Stimulated activated CD4-positive, alpha-beta T cell treated with anti-CD3 and anti-CD28 coated beads, Interleukin-1b, Interleukin-23, amount 100 ng/mL, for 24 hours (primary cell): Measurements from ENCODE around the gene CLDN10.
"Not testable (repeated sequence)": the region's sequence is repeated elsewhere in the genome, so short reads cannot be mapped to it uniquely, and the experiment has no call there.

Source experiments
- DNase-seq, 4 experiments: peaks; one replicate each; pipeline ENCODE4 v3.0.0-alpha.2; 2020; ENCODE audit warnings: low read depth in 4 of 4, low spot score in 1 of 4

CLDN10 gene

DNA sequence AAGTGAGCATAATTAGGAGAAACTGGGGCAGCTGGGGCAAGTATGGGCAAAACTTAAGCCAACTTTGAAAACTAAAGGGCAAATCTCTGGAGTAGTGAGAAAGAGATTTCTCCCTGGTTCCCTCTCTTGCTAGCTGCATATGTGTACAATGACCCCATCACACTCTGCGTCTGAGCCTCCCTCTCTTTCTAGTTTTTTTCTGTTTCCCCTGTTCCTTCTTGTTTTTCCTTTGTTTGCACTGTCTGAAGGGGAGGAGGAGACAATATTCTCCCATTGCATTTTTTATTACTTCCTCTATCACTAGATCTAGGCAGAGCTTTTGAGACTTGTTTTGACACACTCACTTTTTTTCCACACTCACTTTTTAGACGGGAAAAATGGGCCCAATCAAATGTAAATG lies 11.2 kb upstream of the CLDN10 start:
- no peak for DNase-seq

DNA sequence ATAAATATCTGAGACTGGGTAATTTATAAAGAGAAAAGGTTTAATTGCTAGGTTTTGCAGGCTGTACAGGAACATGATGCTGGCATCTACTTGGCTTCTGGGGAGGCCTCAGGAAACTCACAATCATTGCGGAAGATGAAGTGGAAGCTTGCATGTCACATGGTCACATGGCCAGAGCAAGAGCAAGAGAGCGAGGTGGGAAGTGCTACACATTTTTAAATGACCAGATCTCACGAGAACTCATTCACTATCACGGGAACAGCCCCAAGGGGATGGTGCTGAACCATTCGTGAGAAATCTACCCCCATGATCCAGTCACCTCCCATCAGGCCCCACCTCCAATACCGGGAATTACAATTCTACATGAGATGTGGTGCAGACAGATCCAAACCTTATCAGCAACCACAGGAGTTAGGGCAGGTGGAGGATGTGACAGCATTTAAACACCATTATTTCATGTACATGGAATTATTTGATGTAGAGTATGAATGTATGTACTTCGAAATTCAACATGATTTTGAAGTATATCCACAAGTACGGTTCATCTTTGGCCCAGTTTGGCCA lies 10.5 kb upstream of the CLDN10 start:
- DNase-seq = no peak

DNA sequence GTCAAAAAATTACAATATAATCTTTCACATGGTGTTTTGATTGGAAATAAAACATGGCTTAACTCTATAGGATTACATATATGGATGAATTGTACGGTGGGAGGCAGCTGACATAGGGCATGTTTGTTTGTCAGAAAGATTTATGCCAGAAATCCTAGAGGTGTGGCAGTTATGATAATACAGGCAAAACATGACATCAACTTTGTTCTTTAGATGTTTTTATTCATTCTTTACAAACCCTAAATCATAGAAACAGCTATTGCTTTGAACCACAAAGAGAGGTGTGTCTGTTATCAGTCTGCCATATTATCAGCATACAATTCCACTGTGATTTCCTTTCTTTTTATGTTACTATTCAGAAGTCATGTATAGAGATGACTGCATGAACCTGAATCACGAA lies 8.2 kb upstream of the CLDN10 start:
- no peak for DNase-seq

DNA sequence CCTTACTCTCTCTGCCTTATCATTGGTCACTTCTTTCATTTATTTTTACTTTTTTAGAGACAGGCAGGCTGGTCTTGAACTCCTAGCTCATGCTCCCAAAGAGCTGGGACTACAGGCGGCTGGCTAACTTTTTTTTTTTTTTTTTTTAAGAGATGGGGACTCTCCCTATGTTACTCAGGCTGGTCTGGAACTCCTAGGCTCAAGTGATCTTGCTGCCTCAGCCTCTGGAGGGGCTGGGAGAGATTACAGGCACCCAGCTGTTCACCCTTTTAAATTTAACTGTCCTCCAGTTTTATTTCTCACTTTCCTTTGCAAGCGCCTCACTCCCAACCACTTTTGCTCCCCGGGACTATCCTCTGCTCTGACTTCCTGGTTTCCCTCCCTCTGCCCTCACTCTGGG lies 5.6 kb upstream of the CLDN10 start:
- no peak for DNase-seq

DNA sequence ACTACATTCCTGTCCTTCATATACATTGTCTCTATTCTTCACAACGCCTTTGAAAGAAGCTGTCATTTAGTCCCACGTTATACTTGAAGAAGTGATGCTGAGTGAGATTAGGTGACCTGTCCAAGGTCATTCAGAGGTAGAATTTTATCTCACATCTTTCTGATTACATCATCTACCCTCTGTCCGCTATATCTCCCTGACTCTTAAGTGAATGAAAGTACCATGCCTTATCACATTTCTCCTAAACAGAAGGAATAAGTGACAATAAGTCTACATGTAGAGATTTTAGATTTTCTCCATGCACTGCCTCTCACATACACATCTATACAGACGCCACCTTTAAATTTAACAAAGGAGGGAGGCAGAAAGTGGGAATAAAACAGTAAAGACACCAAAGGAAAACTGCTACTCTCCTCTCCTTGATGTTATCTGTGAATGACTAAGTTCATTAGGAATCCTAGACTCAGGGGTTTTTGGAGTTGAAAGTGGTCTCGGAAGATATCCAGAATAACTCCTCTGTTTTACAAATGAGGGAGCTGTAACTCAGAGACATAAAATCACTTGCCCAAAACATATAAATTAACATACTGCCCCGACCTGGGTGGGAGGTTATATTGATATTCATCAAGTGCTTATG lies 4.9 kb upstream of the CLDN10 start:
- DNase-seq = no peak

DNA sequence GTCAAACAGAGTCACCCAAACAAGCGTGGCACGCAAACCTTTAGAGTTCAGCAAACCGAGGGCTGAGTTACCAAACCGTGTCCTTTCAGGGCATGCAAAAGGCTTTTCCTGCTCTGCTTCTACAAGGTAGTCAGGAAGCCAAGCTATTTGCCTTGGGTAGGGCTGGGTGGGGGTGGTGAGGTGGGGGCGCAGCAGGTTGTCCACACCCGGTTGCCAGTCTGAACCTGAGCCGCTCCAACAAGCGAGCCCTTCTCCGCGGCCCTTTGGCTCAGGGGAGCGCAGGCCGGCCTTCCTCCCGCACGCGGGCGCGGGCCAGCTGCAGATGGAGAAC lies 347 bp upstream of the CLDN10 start:
- DNase-seq = no peak

DNA sequence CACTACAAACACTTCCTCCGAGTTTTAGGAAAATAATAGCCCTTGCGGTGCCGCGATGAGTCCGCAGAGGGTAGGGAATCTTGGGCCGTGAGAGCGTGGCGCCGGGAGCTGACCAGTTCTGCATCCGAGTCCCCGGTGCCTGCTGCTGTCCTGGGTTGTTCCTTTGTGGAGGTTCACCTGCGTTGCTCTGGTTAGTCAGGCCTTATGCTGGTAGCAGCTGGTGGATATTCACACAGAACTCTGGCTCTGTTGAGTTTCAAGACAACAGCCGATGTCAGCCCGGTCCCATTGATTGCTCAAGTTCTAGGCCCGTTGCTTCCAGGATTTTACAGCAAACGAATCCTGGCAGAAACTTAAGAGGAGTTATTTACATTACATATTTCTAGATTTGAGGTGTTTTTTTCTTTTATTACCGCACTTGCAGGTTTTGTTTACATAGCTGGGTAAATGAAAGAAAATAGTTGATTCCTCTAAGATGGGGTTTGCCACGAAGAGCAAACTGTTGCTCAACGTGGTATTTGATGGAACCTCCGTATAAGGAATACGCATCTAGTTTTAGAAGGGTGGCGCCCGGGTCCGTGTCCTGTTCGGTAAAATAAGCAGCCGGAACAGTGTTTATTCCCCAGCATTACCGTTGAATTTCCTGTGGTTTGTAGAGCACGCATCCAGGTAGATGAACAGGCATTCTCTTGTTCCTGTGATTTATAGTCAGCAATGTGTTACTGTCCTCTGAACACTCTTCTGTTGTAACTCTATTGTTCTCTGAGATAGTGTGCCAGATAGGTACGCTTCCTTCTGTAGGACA lies 1.3 kb downstream of the CLDN10 start:
- no peak for DNase-seq

DNA sequence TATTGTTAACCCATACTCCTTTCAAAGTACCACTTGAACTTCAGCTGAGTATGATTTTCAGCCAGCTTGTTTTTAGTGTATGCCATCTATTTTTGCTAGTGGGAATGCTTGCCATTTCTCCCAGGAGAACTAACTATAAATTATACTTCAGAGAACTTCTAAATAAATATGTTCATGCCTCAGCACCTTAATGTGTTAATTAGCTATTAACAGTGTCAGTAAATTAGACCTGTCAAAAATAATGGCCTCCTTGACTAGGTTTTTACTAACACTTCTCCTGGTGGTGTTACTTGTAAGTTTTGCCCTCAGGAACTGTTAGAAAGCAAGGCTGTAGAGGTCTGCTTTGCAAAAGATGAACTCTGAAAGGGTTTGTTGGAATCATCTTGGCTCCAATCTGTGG lies 4.5 kb downstream of the CLDN10 start:
- DNase-seq = no peak

DNA sequence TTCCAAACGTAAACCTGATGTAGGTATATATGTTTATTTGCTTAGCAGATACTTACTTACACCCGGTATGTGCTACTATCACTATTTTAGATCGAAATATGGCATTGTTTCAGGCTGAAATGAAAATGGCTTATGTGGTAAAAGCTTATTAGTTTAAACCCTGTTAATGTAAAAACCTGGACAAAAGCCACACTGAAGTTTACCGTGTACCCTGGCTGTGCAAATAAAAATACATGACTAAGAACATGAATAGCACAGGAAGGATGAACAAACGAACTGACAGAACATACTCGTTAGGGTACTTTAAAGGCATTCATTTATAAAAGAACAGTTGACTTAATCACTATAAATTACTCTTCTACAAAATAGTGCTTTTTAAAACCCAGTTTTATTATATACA lies 6.6 kb downstream of the CLDN10 start:
- DNase-seq = no peak

DNA sequence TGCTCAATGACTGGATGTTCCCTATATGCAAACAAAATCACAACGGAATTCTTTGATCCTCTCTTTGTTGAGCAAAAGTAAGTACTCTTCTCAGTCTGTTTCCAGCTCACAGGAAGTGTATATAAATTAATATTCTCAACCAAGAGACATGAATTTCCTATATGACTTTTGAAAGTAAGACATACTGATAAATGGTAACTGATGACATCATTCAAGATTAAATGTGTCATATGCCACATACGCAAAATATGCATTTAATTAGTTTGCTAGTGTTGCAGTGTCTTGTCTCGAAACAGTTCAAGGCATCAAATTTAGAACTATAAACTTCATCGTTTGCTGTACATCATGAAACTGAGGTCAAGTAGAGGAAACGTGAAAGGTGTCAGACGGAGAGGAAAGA lies 7.9 kb downstream of the CLDN10 start:
- no peak for DNase-seq

DNA sequence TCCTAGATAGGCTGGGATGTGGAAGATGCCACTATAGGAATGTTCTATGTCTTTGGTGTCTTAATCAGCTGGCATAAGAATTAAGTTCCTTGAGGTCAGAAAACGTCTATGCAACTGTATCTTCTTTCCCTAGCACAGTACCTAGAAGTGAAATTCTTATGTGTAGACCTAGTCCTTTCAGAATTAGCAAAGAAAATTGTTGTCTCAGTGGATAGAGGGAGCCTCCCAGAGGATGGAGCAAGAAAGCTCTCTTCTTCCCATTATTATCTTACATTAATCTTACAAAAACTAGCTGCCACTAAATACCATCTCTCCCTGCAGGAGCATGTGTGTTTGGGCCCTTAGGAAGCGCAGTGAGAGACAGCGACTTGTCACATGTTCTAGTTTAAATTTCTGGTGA lies 11.6 kb downstream of the CLDN10 start:
- no peak for DNase-seq

DNA sequence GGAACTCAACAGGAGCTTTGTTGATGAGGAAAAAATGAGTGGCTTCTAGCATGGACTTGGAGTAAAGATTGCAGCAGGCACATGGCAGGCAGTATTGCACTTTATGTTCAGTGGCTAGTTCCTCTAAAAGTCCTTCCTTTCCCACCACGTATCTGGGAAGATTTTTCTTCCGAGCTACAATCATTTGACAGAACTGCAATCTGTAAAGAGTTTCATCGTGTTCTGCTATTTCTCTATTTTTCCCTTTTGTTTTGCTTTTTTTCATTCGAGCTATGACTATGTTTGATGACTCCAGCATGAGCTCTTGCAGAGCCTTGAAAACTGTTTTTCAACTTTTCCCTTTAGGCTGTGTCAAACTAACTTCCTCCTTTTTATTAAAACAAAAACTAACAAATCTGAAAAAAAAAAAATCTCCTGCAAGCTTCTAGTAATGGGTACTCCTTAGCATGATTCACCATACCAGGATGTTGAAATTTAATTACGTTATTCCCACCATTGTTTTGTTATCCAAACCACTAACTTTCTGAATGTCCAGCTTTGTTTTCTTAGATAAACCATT lies 12.3 kb downstream of the CLDN10 start:
- DNase-seq = no peak

DNA sequence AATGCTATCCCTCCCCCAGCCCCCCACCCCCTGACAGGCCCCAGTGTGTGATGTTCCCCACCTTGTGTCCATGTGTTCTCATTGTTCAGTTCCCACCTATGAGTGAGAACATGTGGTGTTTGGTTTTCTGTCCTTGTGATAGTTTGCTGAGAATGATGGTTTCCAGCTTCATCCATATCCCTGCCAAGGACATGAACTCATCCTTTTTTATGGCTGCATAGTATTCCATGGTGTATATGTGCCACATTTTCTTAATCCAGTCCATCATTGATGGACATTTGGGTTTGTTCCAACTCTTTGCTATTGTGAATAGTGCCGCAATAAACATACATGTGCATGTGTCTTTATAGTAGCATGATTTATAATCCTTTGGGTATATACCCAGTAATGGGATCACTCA lies 13.2 kb downstream of the CLDN10 start:
- not testable (repeated sequence) for DNase-seq

DNA sequence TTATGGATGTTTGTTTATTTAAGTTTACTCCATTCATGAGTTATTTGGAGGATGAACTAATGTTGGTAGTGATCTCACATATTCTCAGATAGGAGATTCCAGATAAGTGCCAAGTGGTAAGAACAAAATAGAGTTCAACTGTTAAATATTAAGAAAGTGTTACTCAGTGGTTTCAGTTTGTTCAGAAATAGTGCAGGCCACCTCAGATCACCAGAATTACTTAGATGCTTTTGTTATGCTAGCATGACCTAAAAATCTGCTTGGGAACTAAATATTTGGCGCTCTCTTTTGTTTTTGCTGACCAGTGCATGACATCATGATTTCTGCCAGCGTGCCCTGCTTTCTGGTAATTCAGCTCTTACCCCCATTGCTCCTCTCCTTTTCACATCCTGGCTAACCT lies 15.6 kb downstream of the CLDN10 start:
- DNase-seq = no peak

DNA sequence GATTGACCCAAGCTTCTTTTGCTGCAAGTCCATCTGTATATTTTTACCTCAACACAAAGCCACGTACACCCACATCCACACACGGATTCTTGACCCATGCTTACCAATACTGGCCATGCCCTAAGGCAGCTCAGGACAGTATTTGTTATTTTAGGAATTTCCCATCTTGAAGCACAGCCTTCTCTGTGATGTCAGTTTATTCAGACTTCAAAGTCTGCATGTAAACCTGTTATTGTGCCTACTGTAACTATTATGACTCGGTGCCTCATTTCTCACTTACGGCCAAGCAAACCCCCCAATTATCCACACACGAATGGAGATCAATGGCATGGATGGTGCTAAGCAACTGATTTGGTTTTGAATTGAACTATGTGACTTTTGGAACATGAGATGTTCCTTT lies 17.5 kb downstream of the CLDN10 start:
- no peak for DNase-seq

DNA sequence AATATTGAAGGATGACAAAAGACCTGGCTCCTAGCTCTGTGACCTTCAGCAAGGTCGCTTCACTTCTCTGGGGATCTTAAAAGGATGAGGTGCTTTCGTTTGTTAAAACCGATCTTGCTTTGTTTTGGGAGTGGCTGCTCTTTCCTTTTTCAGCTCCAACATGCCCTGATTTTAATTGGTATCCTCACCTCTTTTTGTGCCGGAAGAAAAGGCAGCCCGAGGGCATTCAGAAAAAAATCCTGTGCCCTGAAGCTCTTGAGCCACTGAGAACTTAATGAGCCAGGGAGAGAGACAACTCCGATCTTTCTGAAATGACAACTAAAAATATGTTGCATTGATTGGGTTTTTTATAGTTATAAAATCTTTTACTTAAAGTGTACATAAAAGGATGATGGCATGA lies 19.4 kb downstream of the CLDN10 start:
- DNase-seq = no peak

DNA sequence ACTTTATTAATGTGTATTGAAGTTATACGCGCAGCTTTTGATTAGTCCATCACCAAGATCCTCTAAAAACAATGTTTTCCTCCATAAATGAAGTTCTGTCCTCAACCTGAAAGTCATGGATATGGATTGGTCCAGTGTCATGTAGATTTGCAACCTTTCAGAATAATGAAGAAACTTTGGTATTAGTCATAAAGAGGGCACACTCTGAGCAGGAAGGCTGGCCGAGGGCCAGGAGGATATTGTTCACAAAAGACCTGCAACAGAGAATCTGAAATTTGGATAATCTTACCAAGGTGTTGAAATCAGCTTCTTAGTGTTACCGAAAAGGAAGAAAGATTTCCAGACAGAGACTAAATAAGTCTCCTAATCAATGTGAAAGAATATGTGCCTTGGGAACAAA lies 20.7 kb downstream of the CLDN10 start:
- DNase-seq = no peak

DNA sequence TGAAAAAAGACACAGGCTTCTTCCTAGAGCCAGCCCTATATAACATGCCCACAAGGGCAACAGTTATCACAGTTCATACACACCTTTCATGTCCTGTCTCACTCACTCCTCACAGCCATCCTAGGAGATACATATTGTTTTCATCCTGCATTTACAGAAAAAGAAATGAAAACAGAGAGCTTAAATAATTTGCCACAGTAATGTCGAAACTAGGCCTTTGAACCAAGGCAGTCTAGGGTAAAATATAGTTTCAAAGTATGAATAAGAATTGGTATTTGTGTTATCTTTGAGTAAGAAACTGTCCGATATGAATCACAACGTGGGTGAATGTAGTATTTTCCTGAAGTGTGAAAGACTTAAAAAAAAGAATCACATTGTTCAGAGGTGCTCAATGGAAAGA lies 26.8 kb downstream of the CLDN10 start:
- DNase-seq = no peak

DNA sequence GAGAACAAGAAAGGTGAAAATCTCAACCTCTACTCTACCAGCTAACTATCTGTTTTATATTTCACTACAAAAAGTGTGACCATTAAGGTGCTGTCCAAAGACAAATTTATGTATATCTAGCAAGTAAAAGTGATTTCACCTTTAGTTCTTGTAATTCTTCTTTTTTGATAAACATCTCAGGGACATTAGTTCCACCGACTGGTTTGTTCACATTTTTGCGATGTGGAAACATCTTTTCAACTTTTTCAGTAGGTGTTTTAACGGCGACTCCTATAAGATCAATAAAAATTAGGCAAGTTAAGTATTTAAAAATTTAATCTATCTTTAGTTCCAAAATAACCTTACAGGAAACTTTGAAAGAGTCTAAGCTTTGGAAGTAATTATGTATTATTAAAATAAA lies 33.3 kb downstream of the CLDN10 start:
- DNase-seq = no peak

DNA sequence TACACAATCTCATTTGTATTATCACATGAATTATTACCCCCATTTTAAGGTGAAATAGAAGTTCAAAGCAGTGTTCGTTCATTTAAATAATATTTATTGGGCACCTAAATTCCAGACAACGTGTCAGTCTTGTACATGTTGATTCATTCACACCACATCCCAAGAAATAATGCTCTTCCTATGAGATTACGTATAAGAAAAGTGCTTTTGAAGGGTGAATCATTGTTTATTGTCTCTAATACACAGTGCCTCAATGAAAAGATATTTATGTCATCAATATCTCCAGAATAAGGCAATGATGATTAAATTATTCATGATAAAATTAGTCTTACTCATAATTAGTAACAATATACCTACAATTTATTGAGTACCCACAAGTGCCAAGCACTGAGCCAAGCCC lies 35.6 kb downstream of the CLDN10 start:
- DNase-seq = no peak

DNA sequence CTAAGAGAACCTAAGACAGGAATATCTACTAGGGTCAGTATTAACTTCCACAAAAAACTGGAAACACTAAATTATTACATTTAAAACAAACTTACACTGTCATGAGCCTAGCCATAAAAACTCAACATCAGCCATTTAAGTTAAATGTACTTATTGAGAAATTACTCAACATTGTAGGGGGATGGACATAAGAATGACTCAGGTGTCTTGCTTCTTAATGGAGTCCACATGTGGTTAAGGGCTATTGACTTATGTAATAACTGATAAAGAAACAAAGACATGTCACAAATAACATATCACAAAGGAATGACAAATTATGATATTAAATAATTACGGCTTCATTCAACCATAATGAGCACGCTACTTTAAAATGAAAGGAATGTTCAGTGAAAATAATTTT lies 36.2 kb downstream of the CLDN10 start:
- no peak for DNase-seq

DNA sequence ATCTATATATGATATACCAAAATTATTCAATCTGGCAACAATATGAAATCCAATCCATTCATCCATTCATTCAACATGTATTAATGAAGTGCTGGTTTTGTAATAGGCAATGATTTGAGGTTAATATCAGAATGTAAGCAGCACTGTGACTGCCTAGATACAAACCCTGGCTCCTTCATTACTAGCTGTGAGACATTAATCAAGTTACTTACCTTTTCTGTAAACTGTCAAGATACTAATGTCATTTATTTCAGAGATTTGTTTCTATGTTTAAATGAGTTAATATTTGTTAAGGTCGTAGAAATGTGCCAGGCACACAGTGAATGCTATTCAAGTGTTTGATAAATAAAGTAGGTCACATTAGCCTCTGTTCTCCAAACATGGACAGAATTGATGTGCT lies 40.9 kb downstream of the CLDN10 start:
- no peak for DNase-seq

DNA sequence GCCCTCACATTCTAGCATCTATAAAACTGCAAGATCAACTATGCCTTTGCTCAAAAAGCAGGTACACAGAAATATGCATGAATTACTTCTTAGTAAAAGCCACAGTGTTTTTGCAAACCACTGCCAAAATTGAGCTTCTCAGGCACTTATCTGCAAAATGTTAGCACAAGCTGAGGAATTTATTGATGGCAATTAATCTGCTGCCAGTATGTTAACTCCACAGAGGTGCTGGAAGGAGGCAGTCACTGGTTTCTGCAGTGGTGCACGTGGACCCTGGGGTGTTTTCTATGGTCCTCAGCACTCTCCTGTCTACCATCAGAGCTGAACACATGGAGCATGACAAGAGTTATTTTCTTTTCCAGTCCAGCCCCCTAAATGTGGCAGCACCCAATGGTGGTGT lies 44.2 kb downstream of the CLDN10 start:
- no peak for DNase-seq
